ENCODE data around the gene HOXD1. TPM values are rescaled to one million over a fixed set of nuclear protein-coding genes. Genes with fewer than 3 reads are reported as not detected.

The HOXD1 gene
- polyA plus RNA-seq, 1 experiment = not detected

GRCh38 chr2:176155356-176156044, 33.0 kb upstream of the HOXD1 start:
- no peak for DNase-seq (ENCODE audit: low read depth)
- no peaks in the 10 kb centered on the region for H3K36me3 ChIP-seq (ENCODE audit: control insufficient read depth, insufficient read depth, low read length)
- TF ChIP-seq CTCF (IDR thresholded peaks at IDR 0.05; ENCODE audit: insufficient read depth, low read depth, low read length) = no peak
- CTCF ChIA-PET = interaction anchor here (0.8 to 1.3 kb wide), 5 partner anchors 11 to 481 kb away, joined by 3 to 5 read pairs (median 4); no protein-coding TSS in a partner anchor
- H3K4me3 ChIP-seq (ENCODE audit: low read depth, low read length) = no peak overlapping the region
- peaks cover 54% of the 10 kb centered on the region for H3K27me3 ChIP-seq (ENCODE audit: control insufficient read depth, insufficient read depth, low read length)
- POLR2A ChIA-PET = no interaction called here

GRCh38 chr2:176156301-176156806, 32.1 kb upstream of the HOXD1 start:
- peaks cover 54% of the 10 kb centered on the region for H3K27me3 ChIP-seq (ENCODE audit: control insufficient read depth, insufficient read depth, low read length)
- POLR2A ChIA-PET = no interaction called here
- H3K4me3 ChIP-seq (ENCODE audit: low read depth, low read length) = no peak overlapping the region
- no peak for TF ChIP-seq CTCF (IDR thresholded peaks at IDR 0.05; ENCODE audit: insufficient read depth, low read depth, low read length)
- CTCF ChIA-PET = interaction anchor here (0.9 kb wide), 1 partner anchor 15 kb away, joined by 5 read pairs; no protein-coding TSS in a partner anchor
- no peaks in the 10 kb centered on the region for H3K36me3 ChIP-seq (ENCODE audit: control insufficient read depth, insufficient read depth, low read length)
- DNase-seq (ENCODE audit: low read depth) = no peak

GRCh38 chr2:176156807-176157498, 31.5 kb upstream of the HOXD1 start, which contains the start of gene HOXD3:
Gene HOXD3 (plus strand): TSS chr2:176157307. CDS start chr2:176169115, 11,808 bp downstream.
- ChIA-PET POLR2A (no interaction called here), CTCF (no interaction called here)
- no peak for DNase-seq (ENCODE audit: low read depth)
- no peak for TF ChIP-seq CTCF (IDR thresholded peaks at IDR 0.05; ENCODE audit: insufficient read depth, low read depth, low read length)
- Histone ChIP-seq H3K4me3 (ENCODE audit: low read depth, low read length) (no peak within 1 kb of the TSS), H3K27me3 (ENCODE audit: control insufficient read depth, insufficient read depth, low read length) (peaks cover 54% of the 10 kb centered on the region), H3K36me3 (ENCODE audit: control insufficient read depth, insufficient read depth, low read length) (no peaks in the 10 kb centered on the region)

GRCh38 chr2:176157499-176158185, 30.8 kb upstream of the HOXD1 start:
- ChIA-PET CTCF (no interaction called here), POLR2A (no interaction called here)
- Histone ChIP-seq H3K4me3 (ENCODE audit: low read depth, low read length) (no peak overlapping the region), H3K36me3 (ENCODE audit: control insufficient read depth, insufficient read depth, low read length) (no peaks in the 10 kb centered on the region), H3K27me3 (ENCODE audit: control insufficient read depth, insufficient read depth, low read length) (peaks cover 54% of the 10 kb centered on the region)
- no peak for DNase-seq (ENCODE audit: low read depth)
- no peak for TF ChIP-seq CTCF (IDR thresholded peaks at IDR 0.05; ENCODE audit: insufficient read depth, low read depth, low read length)

- Histone ChIP-seq H3K36me3 (ENCODE audit: control insufficient read depth, insufficient read depth, low read length) (no peaks in the 10 kb centered on the region), H3K4me3 (ENCODE audit: low read depth, low read length) (no peak overlapping the region), H3K27me3 (ENCODE audit: control insufficient read depth, insufficient read depth, low read length) (peaks cover 59% of the 10 kb centered on the region)
- no peak for DNase-seq (ENCODE audit: low read depth)
- POLR2A ChIA-PET = no interaction called here
- CTCF ChIA-PET = no interaction called here
- no peak for TF ChIP-seq CTCF (IDR thresholded peaks at IDR 0.05; ENCODE audit: insufficient read depth, low read depth, low read length)
Observed at GRCh38 chr2:176158186-176158591, 30.3 kb upstream of the HOXD1 start.
